SK-N-SH treated with all-trans-retinoic acid at 6 μM for 48 hours (cell line): Measurements from ENCODE around the gene ODAD3.
"Not testable (repeated sequence)": the region's sequence is repeated elsewhere in the genome, so short reads cannot be mapped to it uniquely, and the experiment has no call there.

ENCODE experiments used
- ARNTL ChIP-seq: fragments of 450-650 bp; formaldehyde crosslinking; IDR thresholded peaks from 2 replicates; pipeline ENCODE4 v1.5.0; 2020; ENCODE audit warnings: low read depth, mild to moderate bottlenecking, moderate library complexity, borderline replicate concordance
- CSDC2 ChIP-seq: fragments of 250-450 bp; sonication (Bioruptor Pico); IDR thresholded peaks from 2 replicates; pipeline ENCODE4 v1.5.0; 2020; ENCODE audit warnings: mild to moderate bottlenecking, moderate library complexity
- ESRRG ChIP-seq: fragments of 250-450 bp; sonication (Bioruptor Pico); IDR thresholded peaks from 2 replicates; pipeline ENCODE4 v1.6.1; 2021; ENCODE audit warnings: mild to moderate bottlenecking
- GLIS3 ChIP-seq: fragments of 250-450 bp; sonication (Bioruptor Pico); IDR thresholded peaks from 2 replicates; pipeline ENCODE4 v1.5.0; 2020; ENCODE audit warnings: mild to moderate bottlenecking, moderate library complexity
- SNAI2 ChIP-seq: fragments of 250-450 bp; sonication (Bioruptor Pico); IDR thresholded peaks from 2 replicates; pipeline ENCODE4 v1.5.0; 2020; ENCODE audit warnings: mild to moderate bottlenecking, moderate library complexity
- TCF4 ChIP-seq: fragments of 250-450 bp; sonication (Bioruptor Pico); IDR thresholded peaks from 2 replicates; pipeline ENCODE4 v1.8.0; 2021; ENCODE audit warnings: mild to moderate bottlenecking, moderate library complexity, borderline replicate concordance
- ZFP3 ChIP-seq: fragments of 250-450 bp; sonication (Bioruptor Pico); IDR thresholded peaks from 2 replicates; pipeline ENCODE4 v1.5.0; 2020; ENCODE audit warnings: mild to moderate bottlenecking, moderate library complexity
- ZFP30 ChIP-seq: fragments of 450-650 bp; formaldehyde crosslinking; IDR thresholded peaks from 2 replicates; pipeline ENCODE4 v1.5.0; 2022; ENCODE audit warnings: mild to moderate bottlenecking, moderate library complexity
- ZNF70 ChIP-seq: fragments of 450-650 bp; formaldehyde crosslinking; IDR thresholded peaks from 2 replicates; pipeline ENCODE4 v1.5.0; 2020; ENCODE audit warnings: mild to moderate bottlenecking, moderate library complexity
- TF ChIP-seq, protein P1 (sequence below): fragments of 250-450 bp; sonication (Bioruptor Pico); IDR thresholded peaks from 2 replicates; pipeline ENCODE4 v1.8.0; 2020; ENCODE audit warnings: mild to moderate bottlenecking, moderate library complexity, borderline replicate concordance
- TF ChIP-seq, protein P2 (sequence below): fragments of 250-450 bp; sonication (Bioruptor Pico); IDR thresholded peaks from 2 replicates; pipeline ENCODE4 v1.5.1; 2020; ENCODE audit warnings: low read depth, mild to moderate bottlenecking, moderate library complexity
- TF ChIP-seq, protein P3 (sequence below): fragments of 250-450 bp; sonication (Bioruptor Pico); IDR thresholded peaks from 2 replicates; pipeline ENCODE4 v1.8.0; 2021; ENCODE audit warnings: low read depth, mild to moderate bottlenecking, moderate library complexity, borderline replicate concordance

- TF ChIP-seq, protein P1, sequence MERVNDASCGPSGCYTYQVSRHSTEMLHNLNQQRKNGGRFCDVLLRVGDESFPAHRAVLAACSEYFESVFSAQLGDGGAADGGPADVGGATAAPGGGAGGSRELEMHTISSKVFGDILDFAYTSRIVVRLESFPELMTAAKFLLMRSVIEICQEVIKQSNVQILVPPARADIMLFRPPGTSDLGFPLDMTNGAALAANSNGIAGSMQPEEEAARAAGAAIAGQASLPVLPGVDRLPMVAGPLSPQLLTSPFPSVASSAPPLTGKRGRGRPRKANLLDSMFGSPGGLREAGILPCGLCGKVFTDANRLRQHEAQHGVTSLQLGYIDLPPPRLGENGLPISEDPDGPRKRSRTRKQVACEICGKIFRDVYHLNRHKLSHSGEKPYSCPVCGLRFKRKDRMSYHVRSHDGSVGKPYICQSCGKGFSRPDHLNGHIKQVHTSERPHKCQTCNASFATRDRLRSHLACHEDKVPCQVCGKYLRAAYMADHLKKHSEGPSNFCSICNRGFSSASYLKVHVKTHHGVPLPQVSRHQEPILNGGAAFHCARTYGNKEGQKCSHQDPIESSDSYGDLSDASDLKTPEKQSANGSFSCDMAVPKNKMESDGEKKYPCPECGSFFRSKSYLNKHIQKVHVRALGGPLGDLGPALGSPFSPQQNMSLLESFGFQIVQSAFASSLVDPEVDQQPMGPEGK = not testable (repeated sequence)
- not testable (repeated sequence) for TF ChIP-seq ZNF70 (CRISPR knock-in tag); CSDC2 (CRISPR knock-in tag); TCF4; ZFP30 (CRISPR knock-in tag); ZFP3 (CRISPR knock-in tag); ARNTL (CRISPR knock-in tag); SNAI2 (CRISPR knock-in tag); GLIS3 (CRISPR knock-in tag); ESRRG (CRISPR knock-in tag)
- TF ChIP-seq, protein P2, sequence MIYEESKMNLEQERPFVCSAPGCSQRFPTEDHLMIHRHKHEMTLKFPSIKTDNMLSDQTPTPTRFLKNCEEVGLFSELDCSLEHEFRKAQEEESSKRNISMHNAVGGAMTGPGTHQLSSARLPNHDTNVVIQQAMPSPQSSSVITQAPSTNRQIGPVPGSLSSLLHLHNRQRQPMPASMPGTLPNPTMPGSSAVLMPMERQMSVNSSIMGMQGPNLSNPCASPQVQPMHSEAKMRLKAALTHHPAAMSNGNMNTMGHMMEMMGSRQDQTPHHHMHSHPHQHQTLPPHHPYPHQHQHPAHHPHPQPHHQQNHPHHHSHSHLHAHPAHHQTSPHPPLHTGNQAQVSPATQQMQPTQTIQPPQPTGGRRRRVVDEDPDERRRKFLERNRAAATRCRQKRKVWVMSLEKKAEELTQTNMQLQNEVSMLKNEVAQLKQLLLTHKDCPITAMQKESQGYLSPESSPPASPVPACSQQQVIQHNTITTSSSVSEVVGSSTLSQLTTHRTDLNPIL (CRISPR knock-in tag) = not testable (repeated sequence)
- TF ChIP-seq, protein P3, sequence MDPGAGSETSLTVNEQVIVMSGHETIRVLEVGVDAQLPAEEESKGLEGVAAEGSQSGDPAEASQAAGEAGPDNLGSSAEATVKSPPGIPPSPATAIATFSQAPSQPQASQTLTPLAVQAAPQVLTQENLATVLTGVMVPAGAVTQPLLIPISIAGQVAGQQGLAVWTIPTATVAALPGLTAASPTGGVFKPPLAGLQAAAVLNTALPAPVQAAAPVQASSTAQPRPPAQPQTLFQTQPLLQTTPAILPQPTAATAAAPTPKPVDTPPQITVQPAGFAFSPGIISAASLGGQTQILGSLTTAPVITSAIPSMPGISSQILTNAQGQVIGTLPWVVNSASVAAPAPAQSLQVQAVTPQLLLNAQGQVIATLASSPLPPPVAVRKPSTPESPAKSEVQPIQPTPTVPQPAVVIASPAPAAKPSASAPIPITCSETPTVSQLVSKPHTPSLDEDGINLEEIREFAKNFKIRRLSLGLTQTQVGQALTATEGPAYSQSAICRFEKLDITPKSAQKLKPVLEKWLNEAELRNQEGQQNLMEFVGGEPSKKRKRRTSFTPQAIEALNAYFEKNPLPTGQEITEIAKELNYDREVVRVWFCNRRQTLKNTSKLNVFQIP (CRISPR knock-in tag) = not testable (repeated sequence)
Measured at GRCh38 chr19:11458912-11459311, 24.0 kb upstream of the ODAD3 start.
